Activated naive CD4-positive, alpha-beta T cell treated with anti-CD3 and anti-CD28 coated beads, Interleukin-2, amount 50 U/mL, for 72 hours (primary cell): ENCODE measurements around the gene GAD1. TPM values are rescaled to one million over a fixed set of nuclear protein-coding genes. Genes with fewer than 3 reads are reported as not detected.

Experiments used
- ATAC-seq, 2 donors: fragments of 150-1000 bp; cut with Tn5 transposase; 2 replicates each; pipeline ENCODE4 v1.10.0; 2021; ENCODE audit warnings: mild to moderate bottlenecking in 2 of 2, moderate library complexity in 2 of 2
- DNase-seq, 2 donors: peaks; one replicate each; pipeline ENCODE4 v3.0.0; 2021 to 2022; ENCODE audit warnings: low spot score in 2 of 2
- H3K27ac Mint-ChIP-seq, 2 donors: one replicate each; pipeline ENCODE4 v1.8.0; 2022; ENCODE audit warnings: mild to moderate bottlenecking in 2 of 2, mixed read lengths in 2 of 2
- H3K36me3 Mint-ChIP-seq, 2 donors: one replicate each; pipeline ENCODE4 v1.8.0; 2022; ENCODE audit warnings: mixed read lengths in 2 of 2
- H3K9me3 Mint-ChIP-seq, 2 donors: one replicate each; pipeline ENCODE4 v1.8.0; 2022; ENCODE audit warnings: mixed read lengths in 2 of 2
- total RNA-seq, 2 donors: library from RNA; stranded (reverse); gene quantifications; one replicate each; pipeline ENCODE4 v1.2.3, GENCODE V29; 2022

GAD1 gene
- total RNA-seq: 1 to 10 TPM; 1.9 to 3.1 TPM

- no peak within 1 kb of the TSS for H3K27ac Mint-ChIP-seq
Measured at GRCh38 chr2:170816504-170817092, at the start of gene GAD1. GAD1 (plus strand) TSS chr2:170816887; CDS start chr2:170818592, 1,705 bp downstream.

GRCh38 chr2:170770008-170770605 is 46.6 kb upstream of the GAD1 start, which contains the start of gene ERICH2:
ERICH2 (plus strand) TSS chr2:170770378; CDS start chr2:170770682, 304 bp downstream.
- ATAC-seq (peak; percentile 62 to 68), DNase-seq (peak in 1 of 2 donors; percentile 56)
- H3K27ac Mint-ChIP-seq: peak within 1 kb of the TSS; percentile 83 to 91
- H3K36me3 Mint-ChIP-seq: no peaks in the 10 kb centered on the region
- H3K9me3 Mint-ChIP-seq: no peaks in the 10 kb centered on the region

More at GRCh38 chr2:170816504-170817092, at the start of gene GAD1:
- peak; percentile 73 to 77 for ATAC-seq
- DNase-seq: peak; percentile 73 to 74
- Mint-ChIP-seq H3K9me3 (no peaks in the 10 kb centered on the region), H3K36me3 (peaks cover 0 to 14% of the 10 kb centered on the region in 2 donors)

GRCh38 chr2:170770606-170771420 is 45.9 kb upstream of the GAD1 start:
- ATAC-seq (peak; percentile 90 to 92), DNase-seq (peak; percentile 60 to 78)
- Mint-ChIP-seq H3K9me3 (no peaks in the 10 kb centered on the region), H3K27ac (peak overlapping the region; percentile 83 to 91), H3K36me3 (no peaks in the 10 kb centered on the region)

GRCh38 chr2:170771421-170771937 is 45.2 kb upstream of the GAD1 start:
- no peaks in the 10 kb centered on the region for H3K36me3 Mint-ChIP-seq
- H3K27ac Mint-ChIP-seq: peak overlapping the region in 1 of 2 donors; percentile 53
- H3K9me3 Mint-ChIP-seq: no peaks in the 10 kb centered on the region
- ATAC-seq (no peak), DNase-seq (no peak)

GRCh38 chr2:170772295-170772694 is 44.4 kb upstream of the GAD1 start:
- H3K36me3 Mint-ChIP-seq: no peaks in the 10 kb centered on the region
- DNase-seq (no peak), ATAC-seq (no peak)
- H3K27ac Mint-ChIP-seq: no peak overlapping the region
- no peaks in the 10 kb centered on the region for H3K9me3 Mint-ChIP-seq

- ATAC-seq (no peak), DNase-seq (no peak)
- Mint-ChIP-seq H3K9me3 (no peaks in the 10 kb centered on the region), H3K36me3 (no peaks in the 10 kb centered on the region), H3K27ac (no peak overlapping the region)
Measured at GRCh38 chr2:170774074-170774473, 42.6 kb upstream of the GAD1 start.

- Mint-ChIP-seq H3K27ac (no peak overlapping the region), H3K9me3 (no peaks in the 10 kb centered on the region), H3K36me3 (no peaks in the 10 kb centered on the region)
- ATAC-seq (no peak), DNase-seq (no peak)
Measured at GRCh38 chr2:170778900-170779299, 37.8 kb upstream of the GAD1 start.

GRCh38 chr2:170779304-170779703 is 37.4 kb upstream of the GAD1 start:
- no peak overlapping the region for H3K27ac Mint-ChIP-seq
- no peaks in the 10 kb centered on the region for H3K9me3 Mint-ChIP-seq
- H3K36me3 Mint-ChIP-seq: no peaks in the 10 kb centered on the region
- DNase-seq (no peak), ATAC-seq (no peak)

GRCh38 chr2:170782673-170783072 is 34.0 kb upstream of the GAD1 start:
- ATAC-seq (no peak), DNase-seq (no peak)
- Mint-ChIP-seq H3K27ac (no peak overlapping the region), H3K36me3 (no peaks in the 10 kb centered on the region), H3K9me3 (no peaks in the 10 kb centered on the region)

GRCh38 chr2:170783549-170783948 is 33.1 kb upstream of the GAD1 start:
- ATAC-seq (no peak), DNase-seq (no peak)
- Mint-ChIP-seq H3K27ac (no peak overlapping the region), H3K9me3 (no peaks in the 10 kb centered on the region), H3K36me3 (no peaks in the 10 kb centered on the region)

- Mint-ChIP-seq H3K27ac (no peak overlapping the region), H3K36me3 (no peaks in the 10 kb centered on the region), H3K9me3 (no peaks in the 10 kb centered on the region)
- DNase-seq (no peak), ATAC-seq (no peak)
Measured at GRCh38 chr2:170798996-170799395, 17.7 kb upstream of the GAD1 start.

GRCh38 chr2:170806548-170806947 is 10.1 kb upstream of the GAD1 start:
- Mint-ChIP-seq H3K27ac (no peak overlapping the region), H3K9me3 (no peaks in the 10 kb centered on the region), H3K36me3 (no peaks in the 10 kb centered on the region)
- no peak for ATAC-seq
- DNase-seq: no peak

GRCh38 chr2:170812710-170813600 is 3.7 kb upstream of the GAD1 start:
- Mint-ChIP-seq H3K27ac (no peak overlapping the region), H3K36me3 (no peaks in the 10 kb centered on the region), H3K9me3 (no peaks in the 10 kb centered on the region)
- DNase-seq (peak in 1 of 2 donors; percentile 44), ATAC-seq (no peak)

GRCh38 chr2:170813611-170814532 is 2.8 kb upstream of the GAD1 start:
- DNase-seq (peak in 1 of 2 donors; percentile 18), ATAC-seq (no peak)
- Mint-ChIP-seq H3K36me3 (peaks cover 0 to 5% of the 10 kb centered on the region in 2 donors), H3K27ac (peak overlapping the region in 1 of 2 donors; percentile 79), H3K9me3 (no peaks in the 10 kb centered on the region)

GRCh38 chr2:170814533-170815230 is 2.0 kb upstream of the GAD1 start:
- H3K36me3 Mint-ChIP-seq: peaks cover 0 to 5% of the 10 kb centered on the region in 2 donors
- peak overlapping the region in 1 of 2 donors; percentile 79 for H3K27ac Mint-ChIP-seq
- no peaks in the 10 kb centered on the region for H3K9me3 Mint-ChIP-seq
- no peak for ATAC-seq
- peak in 1 of 2 donors; percentile 10 for DNase-seq
